ENCODE results near the gene C16orf74. TPM values are rescaled to one million over a fixed set of nuclear protein-coding genes. Genes with fewer than 3 reads are reported as not detected.

The C16orf74 gene
- polyA plus RNA-seq, 1 donor (not counting 4 experiments of a cell fraction or from before 2014, with no cell fraction given) = 35.3 TPM

DNA sequence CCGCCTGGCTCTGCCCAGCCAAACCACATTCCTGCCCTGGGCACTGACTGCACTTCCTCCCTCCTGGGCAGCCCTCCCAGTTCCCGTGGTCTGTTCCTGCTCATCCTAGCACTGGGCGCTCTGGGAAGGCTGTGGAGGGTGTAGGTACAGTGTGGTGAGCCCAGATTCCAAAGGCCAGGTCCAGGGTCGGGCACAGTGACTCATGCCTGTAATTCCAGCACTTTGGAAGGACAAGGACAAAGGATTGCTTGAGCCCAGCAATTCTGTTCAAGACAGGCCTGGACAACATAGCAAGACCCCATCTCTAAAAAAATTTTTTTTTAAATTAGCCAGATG is 30.6 kb downstream of the C16orf74 start:
- Histone ChIP-seq H3K4me2 (ENCODE audit: control insufficient read depth, extremely low read depth, insufficient read depth, low read depth, low read length) (no peak overlapping the region), H3K27ac (ENCODE audit: control insufficient read depth, insufficient read depth, low read length) (peak overlapping the region; percentile 40), H3K4me3 (ENCODE audit: control insufficient read depth in 2 of 3, extremely low read depth in 1 of 3, insufficient read depth in 2 of 3, low read depth in 1 of 3, low read length in 3 of 3) (no peak overlapping the region), H3K4me1 (ENCODE audit: control insufficient read depth, extremely low read depth, insufficient read depth, low read length) (peaks cover 77% of the 10 kb centered on the region), H2AFZ (ENCODE audit: control insufficient read depth, low read length) (no peak overlapping the region), H3K9me1 (ENCODE audit: control insufficient read depth, extremely low read depth, insufficient read depth, low read length) (peaks cover 7% of the 10 kb centered on the region), H3K27me3 (ENCODE audit: control insufficient read depth, extremely low read depth, insufficient read depth, low read length) (no peaks in the 10 kb centered on the region), H3K9me3 (ENCODE audit: control insufficient read depth, low read depth, low read length) (no peaks in the 10 kb centered on the region), H3K36me3 (ENCODE audit: control insufficient read depth in 2 of 2, extremely low read depth in 1 of 2, insufficient read depth in 2 of 2, low read length in 2 of 2) (peaks cover 7 to 47% of the 10 kb centered on the region in 2 experiments), H4K20me1 (ENCODE audit: control insufficient read depth, extremely low read depth, insufficient read depth, low read length) (peaks cover 53% of the 10 kb centered on the region), H3K9ac (ENCODE audit: control insufficient read depth, extremely low read depth, insufficient read depth, low read length) (no peak overlapping the region), H3K79me2 (ENCODE audit: control insufficient read depth, insufficient read depth, low read length) (peaks cover 43% of the 10 kb centered on the region)
- dilution Hi-C loops (cut with MboI; ENCODE audit: extremely low pct_ligation_motif_present, low sequenced_read_pairs) = no loop called here
- TF ChIP-seq, protein P1, sequence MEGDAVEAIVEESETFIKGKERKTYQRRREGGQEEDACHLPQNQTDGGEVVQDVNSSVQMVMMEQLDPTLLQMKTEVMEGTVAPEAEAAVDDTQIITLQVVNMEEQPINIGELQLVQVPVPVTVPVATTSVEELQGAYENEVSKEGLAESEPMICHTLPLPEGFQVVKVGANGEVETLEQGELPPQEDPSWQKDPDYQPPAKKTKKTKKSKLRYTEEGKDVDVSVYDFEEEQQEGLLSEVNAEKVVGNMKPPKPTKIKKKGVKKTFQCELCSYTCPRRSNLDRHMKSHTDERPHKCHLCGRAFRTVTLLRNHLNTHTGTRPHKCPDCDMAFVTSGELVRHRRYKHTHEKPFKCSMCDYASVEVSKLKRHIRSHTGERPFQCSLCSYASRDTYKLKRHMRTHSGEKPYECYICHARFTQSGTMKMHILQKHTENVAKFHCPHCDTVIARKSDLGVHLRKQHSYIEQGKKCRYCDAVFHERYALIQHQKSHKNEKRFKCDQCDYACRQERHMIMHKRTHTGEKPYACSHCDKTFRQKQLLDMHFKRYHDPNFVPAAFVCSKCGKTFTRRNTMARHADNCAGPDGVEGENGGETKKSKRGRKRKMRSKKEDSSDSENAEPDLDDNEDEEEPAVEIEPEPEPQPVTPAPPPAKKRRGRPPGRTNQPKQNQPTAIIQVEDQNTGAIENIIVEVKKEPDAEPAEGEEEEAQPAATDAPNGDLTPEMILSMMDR (optimal IDR thresholded peaks at IDR 0.05 in 1 of 3, IDR thresholded peaks at IDR 0.05 in 1 of 3, conservative IDR thresholded peaks at IDR 0.05 in 1 of 3; ENCODE audit: extremely low read depth in 1 of 3, insufficient read depth in 2 of 3, low read length in 3 of 3) = no peak
- no peak for TF ChIP-seq EZH2 (IDR thresholded peaks at IDR 0.05; ENCODE audit: low read length)
- DNase-seq (ENCODE audit: low read depth, low spot score) (peak; percentile 44), FAIRE-seq (peak; percentile 95)

GRCh38 chr16:85719605-85720301 is 31.1 kb downstream of the C16orf74 start:
- no peak for DNase-seq (ENCODE audit: low read depth, low spot score)
- Histone ChIP-seq H3K27ac (ENCODE audit: control insufficient read depth, insufficient read depth, low read length) (peak overlapping the region; percentile 40), H3K9ac (ENCODE audit: control insufficient read depth, extremely low read depth, insufficient read depth, low read length) (no peak overlapping the region), H3K79me2 (ENCODE audit: control insufficient read depth, insufficient read depth, low read length) (peaks cover 43% of the 10 kb centered on the region), H3K4me1 (ENCODE audit: control insufficient read depth, extremely low read depth, insufficient read depth, low read length) (peaks cover 80% of the 10 kb centered on the region), H2AFZ (ENCODE audit: control insufficient read depth, low read length) (no peak overlapping the region), H3K4me3 (ENCODE audit: control insufficient read depth in 2 of 3, extremely low read depth in 1 of 3, insufficient read depth in 2 of 3, low read depth in 1 of 3, low read length in 3 of 3) (no peak overlapping the region), H3K27me3 (ENCODE audit: control insufficient read depth, extremely low read depth, insufficient read depth, low read length) (no peaks in the 10 kb centered on the region), H3K36me3 (ENCODE audit: control insufficient read depth in 2 of 2, extremely low read depth in 1 of 2, insufficient read depth in 2 of 2, low read length in 2 of 2) (peaks cover 3 to 48% of the 10 kb centered on the region in 2 experiments), H3K4me2 (ENCODE audit: control insufficient read depth, extremely low read depth, insufficient read depth, low read depth, low read length) (no peak overlapping the region), H3K9me3 (ENCODE audit: control insufficient read depth, low read depth, low read length) (no peaks in the 10 kb centered on the region), H3K9me1 (ENCODE audit: control insufficient read depth, extremely low read depth, insufficient read depth, low read length) (peaks cover 7% of the 10 kb centered on the region), H4K20me1 (ENCODE audit: control insufficient read depth, extremely low read depth, insufficient read depth, low read length) (peaks cover 52% of the 10 kb centered on the region)
- FAIRE-seq = no peak
- dilution Hi-C loops (cut with MboI; ENCODE audit: extremely low pct_ligation_motif_present, low sequenced_read_pairs) = no loop called here
- no peak for TF ChIP-seq EZH2 (IDR thresholded peaks at IDR 0.05; ENCODE audit: low read length)
- TF ChIP-seq, protein P1 (optimal IDR thresholded peaks at IDR 0.05 in 1 of 3, IDR thresholded peaks at IDR 0.05 in 1 of 3, conservative IDR thresholded peaks at IDR 0.05 in 1 of 3; ENCODE audit: extremely low read depth in 1 of 3, insufficient read depth in 2 of 3, low read length in 3 of 3) = no peak

Measured in keratinocyte (primary cell).